Measurements from ENCODE around the gene ERICH4. TPM values are rescaled to one million over a fixed set of nuclear protein-coding genes. Genes with fewer than 3 reads are reported as not detected.

The ERICH4 gene
- total and polyA plus RNA-seq, 2 donors (not counting 3 experiments of a cell fraction or from before 2014, with no cell fraction given), result not detected

DNA sequence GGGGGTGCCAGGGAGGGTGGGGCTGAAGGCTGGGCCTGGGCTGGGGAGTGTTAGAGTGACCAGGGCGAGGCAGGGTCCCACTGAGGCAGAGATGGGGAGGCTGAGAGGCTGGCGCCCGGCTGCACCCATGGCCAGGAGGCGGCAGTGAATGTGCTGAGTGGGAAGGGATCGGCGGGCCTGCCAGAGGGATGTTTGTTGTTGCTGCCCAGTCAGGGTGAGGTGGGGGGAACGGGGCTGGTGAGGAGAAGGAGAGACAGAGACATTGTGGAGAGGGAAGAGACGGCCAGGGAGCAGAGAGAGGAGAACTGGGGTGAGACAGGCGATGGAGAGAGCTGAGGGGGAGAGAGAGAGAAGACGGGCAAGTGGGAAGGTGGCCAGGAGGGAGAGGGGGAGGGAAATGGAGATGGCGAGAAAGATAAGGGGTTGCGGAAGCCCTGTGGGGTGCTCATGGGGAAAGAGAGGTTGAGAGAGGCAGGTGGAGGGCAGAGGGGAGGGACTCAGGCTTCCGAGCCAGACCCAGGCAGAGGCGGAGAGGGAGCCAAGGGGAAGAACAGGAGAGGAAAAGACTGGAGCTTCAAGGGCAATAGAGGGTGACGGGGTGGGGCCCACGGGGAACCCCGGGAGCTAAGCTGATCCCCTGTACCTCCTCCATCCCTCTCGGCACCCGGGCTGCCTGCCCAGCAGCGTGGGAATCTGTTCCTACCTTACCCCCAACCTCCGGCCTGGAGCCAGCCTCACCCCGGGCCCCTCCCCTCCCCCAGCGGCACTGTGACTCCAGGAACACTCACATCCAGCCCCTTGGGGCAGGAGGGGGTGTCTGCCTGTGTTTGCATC lies 15.1 kb upstream of the ERICH4 start:
- peak overlapping the region; percentile 29 for H3K27ac ChIP-seq (ENCODE audit: insufficient read depth, low read depth, low read length)
- peak overlapping the region; percentile 40 for H3K4me2 ChIP-seq (ENCODE audit: insufficient read depth, low read length)
- DNase-seq (ENCODE audit: low read depth, low spot score) (peak; percentile 28), FAIRE-seq (no peak)
- peaks cover 0 to 24% of the 10 kb centered on the region in 2 experiments for H3K36me3 ChIP-seq (ENCODE audit: control insufficient read depth in 2 of 2, extremely low read depth in 1 of 2, insufficient read depth in 2 of 2, low read length in 2 of 2)
- peaks cover 5% of the 10 kb centered on the region for H3K79me2 ChIP-seq (ENCODE audit: control insufficient read depth, insufficient read depth, low read length)
- H3K27me3 ChIP-seq (ENCODE audit: control insufficient read depth in 2 of 2, insufficient read depth in 2 of 2, low read length in 2 of 2), result no peaks in the 10 kb centered on the region
- dilution Hi-C loops (cut with MboI; ENCODE audit: extremely low pct_ligation_motif_present, low sequenced_read_pairs), result no loop called here
- TF ChIP-seq GATA2 (IDR thresholded peaks at IDR 0.05; ENCODE audit: insufficient read depth, insufficient read length, low read depth, low read length) (peak; percentile 74), POLR2A (IDR thresholded peaks at IDR 0.05; ENCODE audit: low read depth, low read length) (no peak)
- TF ChIP-seq, protein P1, sequence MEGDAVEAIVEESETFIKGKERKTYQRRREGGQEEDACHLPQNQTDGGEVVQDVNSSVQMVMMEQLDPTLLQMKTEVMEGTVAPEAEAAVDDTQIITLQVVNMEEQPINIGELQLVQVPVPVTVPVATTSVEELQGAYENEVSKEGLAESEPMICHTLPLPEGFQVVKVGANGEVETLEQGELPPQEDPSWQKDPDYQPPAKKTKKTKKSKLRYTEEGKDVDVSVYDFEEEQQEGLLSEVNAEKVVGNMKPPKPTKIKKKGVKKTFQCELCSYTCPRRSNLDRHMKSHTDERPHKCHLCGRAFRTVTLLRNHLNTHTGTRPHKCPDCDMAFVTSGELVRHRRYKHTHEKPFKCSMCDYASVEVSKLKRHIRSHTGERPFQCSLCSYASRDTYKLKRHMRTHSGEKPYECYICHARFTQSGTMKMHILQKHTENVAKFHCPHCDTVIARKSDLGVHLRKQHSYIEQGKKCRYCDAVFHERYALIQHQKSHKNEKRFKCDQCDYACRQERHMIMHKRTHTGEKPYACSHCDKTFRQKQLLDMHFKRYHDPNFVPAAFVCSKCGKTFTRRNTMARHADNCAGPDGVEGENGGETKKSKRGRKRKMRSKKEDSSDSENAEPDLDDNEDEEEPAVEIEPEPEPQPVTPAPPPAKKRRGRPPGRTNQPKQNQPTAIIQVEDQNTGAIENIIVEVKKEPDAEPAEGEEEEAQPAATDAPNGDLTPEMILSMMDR (IDR thresholded peaks at IDR 0.05; ENCODE audit: extremely low read depth in 1 of 2, insufficient read depth in 1 of 2, low read depth in 1 of 2, low read length in 2 of 2), result peak in 1 of 2 donors; percentile 5
- intact Hi-C loops (cut with micrococcal nuclease), result loop anchor here (1.0 to 2.0 kb wide), 3 partner anchors 31 to 74 kb away; partner anchors contain the start of genes B9D2, BCKDHA and EXOSC5
- H4K20me1 ChIP-seq (replicated peaks; ENCODE audit: control insufficient read depth, extremely low read depth, insufficient read depth, low read length), result no peaks in the 10 kb centered on the region
- ChIA-PET CTCF (interaction anchor here (0.9 to 4.1 kb wide), 11 partner anchors 11 to 1953 kb away, joined by 3 to 17 read pairs (median 5); partner anchors contain the start of gene DMAC2), POLR2A (interaction anchor here (0.5 kb wide), 1 partner anchor 80 kb away, joined by 3 read pairs; no protein-coding TSS in a partner anchor)
- no TSS peak for BruUV-seq (replicated peaks)
- H3K9me3 ChIP-seq (replicated peaks; ENCODE audit: control insufficient read depth, insufficient read depth, low read length), result no peaks in the 10 kb centered on the region
- H3K9me1 ChIP-seq (replicated peaks; ENCODE audit: control insufficient read depth, extremely low read depth, insufficient read depth, low read length), result no peaks in the 10 kb centered on the region
- H3K9ac ChIP-seq (replicated peaks; ENCODE audit: extremely low read depth, insufficient read depth, low read length), result peak overlapping the region; percentile 12
- H3K4me3 ChIP-seq (replicated peaks in 1 of 3; ENCODE audit: insufficient read depth in 1 of 3, low read depth in 1 of 3, low read length in 3 of 3), result peak overlapping the region in 1 of 3 experiments; percentile 41
- H2AFZ ChIP-seq (ENCODE audit: low read depth, low read length), result peak overlapping the region; percentile 73
- peaks cover 25% of the 10 kb centered on the region for H3K4me1 ChIP-seq (ENCODE audit: control insufficient read depth, extremely low read depth, insufficient read depth, low read length)

DNA sequence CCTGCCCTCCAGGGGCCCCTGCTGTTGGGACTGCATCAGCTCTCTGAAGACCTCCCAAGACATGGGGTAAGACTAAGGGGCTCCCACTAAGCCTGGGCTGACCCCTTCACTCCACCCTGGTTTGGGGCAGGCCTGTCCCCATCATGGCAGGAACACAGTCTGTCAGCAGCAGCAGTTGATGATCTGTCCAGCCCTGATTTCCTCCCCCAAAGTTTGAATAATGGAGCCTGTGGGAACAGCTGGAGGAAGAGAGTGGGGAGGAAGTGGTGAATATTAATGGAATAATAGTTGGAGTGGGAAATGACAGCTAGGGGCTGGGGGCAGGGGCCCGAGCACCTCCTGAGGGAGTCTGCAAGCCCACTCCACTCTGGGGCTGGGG lies 14.5 kb upstream of the ERICH4 start:
- Histone ChIP-seq H2AFZ (ENCODE audit: low read depth, low read length) (no peak overlapping the region), H3K4me3 (replicated peaks in 1 of 3; ENCODE audit: insufficient read depth in 1 of 3, low read depth in 1 of 3, low read length in 3 of 3) (no peak overlapping the region), H3K27ac (ENCODE audit: insufficient read depth, low read depth, low read length) (peak overlapping the region; percentile 29), H3K4me1 (ENCODE audit: control insufficient read depth, extremely low read depth, insufficient read depth, low read length) (peaks cover 25% of the 10 kb centered on the region), H3K27me3 (ENCODE audit: control insufficient read depth in 2 of 2, insufficient read depth in 2 of 2, low read length in 2 of 2) (no peaks in the 10 kb centered on the region), H3K4me2 (ENCODE audit: insufficient read depth, low read length) (peak overlapping the region; percentile 40), H3K36me3 (ENCODE audit: control insufficient read depth in 2 of 2, extremely low read depth in 1 of 2, insufficient read depth in 2 of 2, low read length in 2 of 2) (peaks cover 0 to 24% of the 10 kb centered on the region in 2 experiments), H3K9me1 (replicated peaks; ENCODE audit: control insufficient read depth, extremely low read depth, insufficient read depth, low read length) (no peaks in the 10 kb centered on the region), H3K9ac (replicated peaks; ENCODE audit: extremely low read depth, insufficient read depth, low read length) (no peak overlapping the region), H3K79me2 (ENCODE audit: control insufficient read depth, insufficient read depth, low read length) (peaks cover 5% of the 10 kb centered on the region), H4K20me1 (replicated peaks; ENCODE audit: control insufficient read depth, extremely low read depth, insufficient read depth, low read length) (no peaks in the 10 kb centered on the region), H3K9me3 (replicated peaks; ENCODE audit: control insufficient read depth, insufficient read depth, low read length) (no peaks in the 10 kb centered on the region)
- peak; percentile 71 for FAIRE-seq
- dilution Hi-C loops (cut with MboI; ENCODE audit: extremely low pct_ligation_motif_present, low sequenced_read_pairs), result no loop called here
- no peak for DNase-seq (ENCODE audit: low read depth, low spot score)
- BruUV-seq (replicated peaks), result no TSS peak
- CTCF ChIA-PET, result interaction anchor here (1.1 to 4.1 kb wide), 7 partner anchors 11 to 142 kb away, joined by 4 to 17 read pairs (median 8); partner anchors contain the start of gene DMAC2
- POLR2A ChIA-PET, result interaction anchor here (0.5 kb wide), 1 partner anchor 81 kb away, joined by 3 read pairs; no protein-coding TSS in a partner anchor
- intact Hi-C loops (cut with micrococcal nuclease), result no loop called here
- TF ChIP-seq POLR2AphosphoS5 (IDR thresholded peaks at IDR 0.05; ENCODE audit: insufficient read depth, low read depth, low read length) (no peak), EZH2 (IDR thresholded peaks at IDR 0.05; ENCODE audit: borderline replicate concordance, low read depth, low read length, severe bottlenecking) (no peak)
